OCI-LY1 (cell line): ENCODE data around the gene PLAGL2.

ENCODE experiments used
- H2AFZ ChIP-seq: fragments of 200-600 bp; sonication (generic), shearing (Covaris generic); 2 replicates; pipeline ENCODE4 v1.6.0; 2014; ENCODE audit warnings: antibody characterized with exemption, mild to moderate bottlenecking, low read length
- H3F3A ChIP-seq: fragments of 200-600 bp; sonication (generic), shearing (Covaris generic); 2 replicates; pipeline ENCODE4 v1.6.0; 2014; ENCODE audit warnings: mild to moderate bottlenecking, antibody characterized with exemption, low read length, moderate library complexity; ENCODE audit not compliant: insufficient read depth
- H3K27ac ChIP-seq: fragments of 200-600 bp; sonication (generic); 2 replicates; pipeline ENCODE4 v1.5.1; 2014; ENCODE audit warnings: low read length, mixed run types, mild to moderate bottlenecking, low read depth; ENCODE audit not compliant: poor library complexity, severe bottlenecking
- H3K27me3 ChIP-seq: fragments of 200-600 bp; sonication (generic); 2 replicates; pipeline ENCODE4 v1.6.0; 2014; ENCODE audit warnings: antibody characterized with exemption, mild to moderate bottlenecking, low read length, moderate library complexity; ENCODE audit not compliant: insufficient read depth
- H3K36me3 ChIP-seq: fragments of 200-600 bp; sonication (generic); 2 replicates; pipeline ENCODE4 v1.6.1; 2014; ENCODE audit warnings: mild to moderate bottlenecking, antibody characterized with exemption, low read length, moderate library complexity, mixed read lengths; ENCODE audit not compliant: insufficient read depth
- H3K4me1 ChIP-seq: fragments of 200-600 bp; sonication (generic); 2 replicates; pipeline ENCODE4 v1.5.1; 2014; ENCODE audit warnings: mild to moderate bottlenecking, low read length, moderate library complexity; ENCODE audit not compliant: insufficient read depth, severe bottlenecking
- H3K4me2 ChIP-seq: fragments of 200-600 bp; sonication (generic), shearing (Covaris generic); 2 replicates; pipeline ENCODE4 v1.6.1; 2014; ENCODE audit warnings: low read length
- H3K4me3 ChIP-seq: fragments of 200-600 bp; sonication (generic); 2 replicates; pipeline ENCODE4 v1.5.1; 2014; ENCODE audit warnings: low read length, low read depth, mild to moderate bottlenecking, mixed read lengths; ENCODE audit not compliant: poor library complexity, severe bottlenecking
- H3K79me2 ChIP-seq: fragments of 200-600 bp; shearing (Covaris generic); 2 replicates; pipeline ENCODE4 v1.6.1; 2016; ENCODE audit warnings: mixed run types, low read length, mixed read lengths; ENCODE audit not compliant: insufficient read depth
- H3K9ac ChIP-seq: fragments of 200-600 bp; sonication (generic), shearing (Covaris generic); 2 replicates; pipeline ENCODE4 v1.6.1; 2014; ENCODE audit warnings: mild to moderate bottlenecking, low read length, mixed read lengths
- H3K9me2 ChIP-seq: fragments of 200-600 bp; sonication (generic), shearing (Covaris generic); 2 replicates; pipeline ENCODE4 v1.6.1; 2014; ENCODE audit warnings: low read depth, mild to moderate bottlenecking, low read length, mixed read lengths
- H3K9me3 ChIP-seq: fragments of 200-600 bp; shearing (Covaris generic); 2 replicates; pipeline ENCODE4 v1.6.1; 2014; ENCODE audit warnings: low read length, mixed read lengths
- H4K20me1 ChIP-seq: fragments of 200-600 bp; sonication (generic), shearing (Covaris generic); 2 replicates; pipeline ENCODE4 v1.6.0; 2016; ENCODE audit warnings: mild to moderate bottlenecking, low read length; ENCODE audit not compliant: insufficient read depth
- EZH2 ChIP-seq: fragments of 200-600 bp; sonication (generic), shearing (Covaris generic); IDR thresholded peaks from 2 replicates; pipeline ENCODE4 v1.8.0; 2017; ENCODE audit warnings: borderline replicate concordance, mixed run types, mild to moderate bottlenecking, antibody characterized with exemption, low read length, moderate library complexity, mixed read lengths
- TF ChIP-seq, protein P1 (sequence below): fragments of 200-600 bp; sonication (generic), shearing (Covaris generic); IDR thresholded peaks from 2 replicates; pipeline ENCODE4 v1.5.1; 2017; ENCODE audit warnings: mild to moderate bottlenecking, antibody characterized with exemption, low read length, moderate library complexity, mixed read lengths

PLAGL2 gene

DNA sequence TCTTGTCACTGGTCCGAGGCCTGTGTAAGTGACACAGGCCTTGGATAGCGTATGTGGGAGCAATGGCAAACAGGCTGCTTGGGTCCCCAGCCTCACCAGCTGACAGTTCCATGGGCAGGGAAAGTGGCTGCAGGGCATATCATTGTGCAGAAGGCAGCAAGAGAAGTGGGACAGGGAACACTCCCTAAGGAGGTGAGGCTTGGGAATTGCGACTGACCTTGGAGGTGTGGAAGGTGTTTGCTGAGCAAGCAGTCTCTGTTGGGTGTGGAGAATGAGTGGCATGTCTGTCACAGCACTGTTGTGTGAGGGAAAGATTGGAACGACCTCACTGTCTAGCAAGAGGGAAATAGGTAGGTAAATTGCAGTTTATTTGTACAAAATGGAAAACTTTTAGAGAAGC is 16.9 kb upstream of the PLAGL2 start:
- Histone ChIP-seq H3K36me3 (peaks cover 87% of the 10 kb centered on the region), H3K4me2 (no peak overlapping the region), H3K27me3 (no peaks in the 10 kb centered on the region), H3K9ac (no peak overlapping the region), H3K27ac (no peak overlapping the region), H3K9me3 (no peaks in the 10 kb centered on the region), H3K4me1 (no peaks in the 10 kb centered on the region), H3K4me3 (no peak overlapping the region), H4K20me1 (no peaks in the 10 kb centered on the region), H3K9me2 (no peaks in the 10 kb centered on the region), H3K79me2 (no peaks in the 10 kb centered on the region), H3F3A (no peaks in the 10 kb centered on the region), H2AFZ (no peak overlapping the region)
- TF ChIP-seq, protein P1, sequence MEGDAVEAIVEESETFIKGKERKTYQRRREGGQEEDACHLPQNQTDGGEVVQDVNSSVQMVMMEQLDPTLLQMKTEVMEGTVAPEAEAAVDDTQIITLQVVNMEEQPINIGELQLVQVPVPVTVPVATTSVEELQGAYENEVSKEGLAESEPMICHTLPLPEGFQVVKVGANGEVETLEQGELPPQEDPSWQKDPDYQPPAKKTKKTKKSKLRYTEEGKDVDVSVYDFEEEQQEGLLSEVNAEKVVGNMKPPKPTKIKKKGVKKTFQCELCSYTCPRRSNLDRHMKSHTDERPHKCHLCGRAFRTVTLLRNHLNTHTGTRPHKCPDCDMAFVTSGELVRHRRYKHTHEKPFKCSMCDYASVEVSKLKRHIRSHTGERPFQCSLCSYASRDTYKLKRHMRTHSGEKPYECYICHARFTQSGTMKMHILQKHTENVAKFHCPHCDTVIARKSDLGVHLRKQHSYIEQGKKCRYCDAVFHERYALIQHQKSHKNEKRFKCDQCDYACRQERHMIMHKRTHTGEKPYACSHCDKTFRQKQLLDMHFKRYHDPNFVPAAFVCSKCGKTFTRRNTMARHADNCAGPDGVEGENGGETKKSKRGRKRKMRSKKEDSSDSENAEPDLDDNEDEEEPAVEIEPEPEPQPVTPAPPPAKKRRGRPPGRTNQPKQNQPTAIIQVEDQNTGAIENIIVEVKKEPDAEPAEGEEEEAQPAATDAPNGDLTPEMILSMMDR = no peak

DNA sequence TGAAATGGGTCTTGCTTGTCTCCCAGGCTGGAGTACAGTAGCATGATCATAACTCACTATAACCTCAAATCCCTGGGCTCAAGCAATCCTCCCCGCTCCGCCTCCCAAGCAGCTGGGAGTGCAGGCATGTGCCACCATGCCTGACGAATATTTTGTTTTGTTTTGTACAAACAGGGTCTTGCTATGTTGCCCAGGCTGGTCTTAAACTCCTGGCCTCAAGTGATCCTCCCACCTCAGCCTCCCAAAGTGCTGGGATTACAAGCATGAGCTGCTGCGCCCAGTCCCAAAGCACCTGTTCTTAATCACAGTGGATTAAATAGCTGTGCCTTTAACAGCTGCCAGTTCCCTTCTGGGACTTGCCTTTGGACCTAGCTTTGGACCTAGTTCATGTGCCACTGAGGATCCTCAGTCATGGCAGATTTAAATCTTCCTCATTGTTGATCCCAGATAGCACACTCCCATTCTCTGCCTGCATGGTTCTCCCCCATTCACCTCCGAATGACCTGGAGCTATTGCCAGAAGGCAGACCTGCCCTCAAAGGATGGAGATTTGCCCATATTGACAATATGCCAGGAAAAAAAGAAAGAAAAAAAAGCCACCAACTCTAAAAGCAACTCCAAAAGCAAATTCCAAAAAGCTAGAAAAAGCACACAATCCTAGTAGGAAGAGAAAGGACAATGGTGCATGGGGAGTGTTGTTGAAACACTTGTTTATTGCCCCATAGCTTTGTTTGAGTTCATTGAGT is 10.8 kb upstream of the PLAGL2 start:
- Histone ChIP-seq H3K4me2 (no peak overlapping the region), H3K9me2 (no peaks in the 10 kb centered on the region), H3K27ac (no peak overlapping the region), H3K9me3 (no peaks in the 10 kb centered on the region), H3K4me3 (no peak overlapping the region), H3K4me1 (no peaks in the 10 kb centered on the region), H2AFZ (no peak overlapping the region), H3K27me3 (no peaks in the 10 kb centered on the region), H3K79me2 (no peaks in the 10 kb centered on the region), H4K20me1 (no peaks in the 10 kb centered on the region), H3F3A (no peaks in the 10 kb centered on the region), H3K9ac (no peak overlapping the region), H3K36me3 (peaks cover 92% of the 10 kb centered on the region)
- TF ChIP-seq, protein P1 = no peak
- no peak for TF ChIP-seq EZH2

DNA sequence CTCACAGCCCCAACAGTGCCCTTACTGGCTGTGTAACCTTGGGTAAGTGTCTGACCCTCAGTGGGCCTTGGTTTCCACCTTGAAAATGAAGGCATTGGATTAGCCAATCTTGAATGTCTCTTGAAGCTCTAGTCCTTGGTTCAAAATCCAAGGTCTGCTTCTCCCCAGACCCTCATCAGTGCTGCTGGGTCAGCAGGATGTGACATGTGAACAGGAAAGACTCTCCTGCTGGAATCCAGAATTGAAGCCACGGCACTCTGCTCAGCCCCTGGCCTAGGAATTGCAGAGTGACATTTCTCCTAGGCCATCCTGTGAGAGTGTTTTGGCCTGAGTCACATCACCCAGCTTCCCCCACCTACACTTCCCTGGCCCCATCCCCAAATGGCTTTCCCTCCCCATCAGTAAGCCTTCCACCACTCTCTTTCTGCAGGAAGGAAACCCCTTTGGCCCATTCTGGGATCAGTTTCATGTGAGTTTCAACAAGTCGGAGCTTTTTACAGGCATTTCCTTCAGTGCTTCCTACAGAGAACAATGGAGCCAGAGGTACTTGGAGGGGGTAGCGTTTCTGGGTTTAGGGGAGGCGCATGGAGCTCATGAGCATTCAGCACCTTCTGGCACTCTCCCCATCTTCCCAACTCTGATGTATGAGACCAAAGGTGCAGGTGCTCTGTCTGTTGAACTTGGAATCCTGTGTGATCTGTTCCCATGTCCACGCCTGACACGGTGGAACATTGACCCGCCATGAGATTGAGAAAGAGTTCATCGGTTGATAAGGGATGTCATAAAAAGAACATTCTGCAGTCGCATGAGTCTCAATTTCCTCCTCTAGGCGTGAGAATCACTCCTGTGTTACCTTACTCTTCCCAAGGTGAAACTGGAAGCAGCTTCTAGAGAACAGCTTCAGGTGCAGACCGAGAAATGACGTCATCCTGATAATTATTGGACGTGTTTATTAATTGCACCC is 8.9 kb upstream of the PLAGL2 start:
- H3K4me1 ChIP-seq = no peaks in the 10 kb centered on the region
- H3K4me3 ChIP-seq = no peak overlapping the region
- TF ChIP-seq EZH2 = no peak
- TF ChIP-seq, protein P1 = no peak
- H3F3A ChIP-seq = no peaks in the 10 kb centered on the region
- no peaks in the 10 kb centered on the region for H3K9me3 ChIP-seq
- H2AFZ ChIP-seq = no peak overlapping the region
- H3K9ac ChIP-seq = no peak overlapping the region
- H3K27ac ChIP-seq = no peak overlapping the region
- no peaks in the 10 kb centered on the region for H4K20me1 ChIP-seq
- H3K4me2 ChIP-seq = no peak overlapping the region
- H3K36me3 ChIP-seq = peaks cover 90% of the 10 kb centered on the region
- no peaks in the 10 kb centered on the region for H3K27me3 ChIP-seq
- H3K9me2 ChIP-seq = no peaks in the 10 kb centered on the region
- H3K79me2 ChIP-seq = no peaks in the 10 kb centered on the region
